ENCODE measurements around the gene CUTC.

- TF ChIP-seq CTCF (IDR thresholded peaks at IDR 0.05; ENCODE audit: extremely low read depth in 1 of 2, insufficient read depth in 1 of 2, low read depth in 1 of 2, low read length in 2 of 2) (no peak), MAX (IDR thresholded peaks at IDR 0.05; ENCODE audit: insufficient read depth, insufficient read length) (no peak), POLR2AphosphoS5 (IDR thresholded peaks at IDR 0.05; ENCODE audit: insufficient read depth, low read depth, low read length) (no peak), EZH2 (IDR thresholded peaks at IDR 0.05; ENCODE audit: borderline replicate concordance, low read depth, low read length, severe bottlenecking) (no peak), POLR2A (IDR thresholded peaks at IDR 0.05; ENCODE audit: low read depth, low read length) (no peak), MYC (IDR thresholded peaks at IDR 0.05; ENCODE audit: low read depth, low read length) (no peak)
These were observed 16.9 kb downstream of the CUTC start for GRCh38 chr10:99748823-99749451.
